ENCODE results near the gene SLAMF1. TPM values are rescaled to one million over a fixed set of nuclear protein-coding genes. Genes with fewer than 3 reads are reported as not detected.
A peak's percentile ranks its signal among the peaks of the same experiment; 100 is the strongest.

Gene SLAMF1
- total and polyA plus RNA-seq, 9 of the 15 experiments (the other 6 are each of a cell fraction or from before 2014, with no cell fraction given): 0.04 to 0.17 (median 0.11) TPM; not detected in 4

GRCh38 chr1:160610569-160611242, 36.1 kb downstream of the SLAMF1 start:
- CTCF ChIA-PET (ENCODE audit: low intra/inter-chr PET ratio): no interaction called here
- POLR2A ChIA-PET: interaction anchor here (0.6 to 1.1 kb wide), 2 partner anchors 8 to 454 kb away, joined by 3 to 4 read pairs; no protein-coding TSS in a partner anchor
- 0% methylated on average over 1 of the region's 1 CpG for WGBS (ENCODE audit: insufficient coverage, low coverage, missing lambda C conversion rate)
- no TSS peak for BruUV-seq (replicated peaks)
- FAIRE-seq: no peak
- in situ Hi-C loops (cut with MboI): no loop called here
- Histone ChIP-seq H3K27ac (ENCODE audit: extremely low read depth, low read depth, low read length) (no peak overlapping the region), H3K36me3 (ENCODE audit: control insufficient read depth, insufficient read depth, low read length) (no peaks in the 10 kb centered on the region), H2AFZ (ENCODE audit: low read depth, low read length) (peak overlapping the region; percentile 78), H3K9me1 (ENCODE audit: control insufficient read depth, insufficient read depth, low read length) (no peaks in the 10 kb centered on the region), H3K4me2 (ENCODE audit: insufficient read depth, low read length) (no peak overlapping the region), H3K9me3 (replicated peaks; ENCODE audit: control insufficient read depth, insufficient read depth, low read depth, low read length) (peaks cover 9% of the 10 kb centered on the region), H3K4me3 (no peak overlapping the region), H3K79me2 (ENCODE audit: control insufficient read depth, insufficient read depth, low read length) (no peaks in the 10 kb centered on the region), H3K9ac (ENCODE audit: insufficient read depth in 1 of 2, low read depth in 2 of 2, low read length in 2 of 2) (no peak overlapping the region), H3K4me1 (replicated peaks in 1 of 2; ENCODE audit: control insufficient read depth in 2 of 2, insufficient read depth in 2 of 2, low read length in 2 of 2) (peaks cover 0 to 22% of the 10 kb centered on the region in 2 experiments; a peak in 2 of 5 replicates), H3K27me3 (ENCODE audit: control insufficient read depth in 2 of 2, insufficient read depth in 2 of 2, low read length in 2 of 2) (no peaks in the 10 kb centered on the region), H4K20me1 (replicated peaks; ENCODE audit: control insufficient read depth, insufficient read depth, low read length) (no peaks in the 10 kb centered on the region)
- TF ChIP-seq SMARCB1 (IDR thresholded peaks at IDR 0.05; ENCODE audit: insufficient read length, low read depth) (no peak), IRF2 (CRISPR knock-in tag; IDR thresholded peaks at IDR 0.05) (no peak), NFE2L1 (tag; IDR thresholded peaks at IDR 0.05; ENCODE audit: borderline replicate concordance, low read depth) (no peak), ZNF76 (CRISPR knock-in tag; IDR thresholded peaks at IDR 0.05; ENCODE audit: borderline replicate concordance) (no peak), ZFP1 (CRISPR knock-in tag; IDR thresholded peaks at IDR 0.05) (no peak), ZNF224 (CRISPR knock-in tag; IDR thresholded peaks at IDR 0.05) (no peak), STAT5A (IDR thresholded peaks at IDR 0.05; ENCODE audit: borderline replicate concordance, low read length) (no peak), ARID2 (IDR thresholded peaks at IDR 0.05) (no peak), ATF3 (IDR thresholded peaks at IDR 0.05) (no peak), ATF3 (CRISPR knock-in tag; conservative IDR thresholded peaks at IDR 0.05) (no peak)
- DNase-seq (ENCODE audit: extremely low read depth in 1 of 4, low spot score in 3 of 4): no peak
- intact Hi-C loops (cut with micrococcal nuclease): no loop called here
- ATAC-seq: no peak
